OCI-LY1 (cell line): ENCODE measurements around the gene NFIX.

Experiments
- H2AFZ ChIP-seq: fragments of 200-600 bp; sonication (generic), shearing (Covaris generic); 2 replicates; pipeline ENCODE4 v1.6.0; 2014; ENCODE audit warnings: antibody characterized with exemption, mild to moderate bottlenecking, low read length
- H3F3A ChIP-seq: fragments of 200-600 bp; sonication (generic), shearing (Covaris generic); 2 replicates; pipeline ENCODE4 v1.6.0; 2014; ENCODE audit warnings: mild to moderate bottlenecking, antibody characterized with exemption, low read length, moderate library complexity; ENCODE audit not compliant: insufficient read depth
- H3K27ac ChIP-seq: fragments of 200-600 bp; sonication (generic); 2 replicates; pipeline ENCODE4 v1.5.1; 2014; ENCODE audit warnings: low read length, mixed run types, mild to moderate bottlenecking, low read depth; ENCODE audit not compliant: poor library complexity, severe bottlenecking
- H3K27me3 ChIP-seq: fragments of 200-600 bp; sonication (generic); 2 replicates; pipeline ENCODE4 v1.6.0; 2014; ENCODE audit warnings: antibody characterized with exemption, mild to moderate bottlenecking, low read length, moderate library complexity; ENCODE audit not compliant: insufficient read depth
- H3K36me3 ChIP-seq: fragments of 200-600 bp; sonication (generic); 2 replicates; pipeline ENCODE4 v1.6.1; 2014; ENCODE audit warnings: mild to moderate bottlenecking, antibody characterized with exemption, low read length, moderate library complexity, mixed read lengths; ENCODE audit not compliant: insufficient read depth
- H3K4me1 ChIP-seq: fragments of 200-600 bp; sonication (generic); 2 replicates; pipeline ENCODE4 v1.5.1; 2014; ENCODE audit warnings: mild to moderate bottlenecking, low read length, moderate library complexity; ENCODE audit not compliant: insufficient read depth, severe bottlenecking
- H3K4me2 ChIP-seq: fragments of 200-600 bp; sonication (generic), shearing (Covaris generic); 2 replicates; pipeline ENCODE4 v1.6.1; 2014; ENCODE audit warnings: low read length
- H3K4me3 ChIP-seq: fragments of 200-600 bp; sonication (generic); 2 replicates; pipeline ENCODE4 v1.5.1; 2014; ENCODE audit warnings: low read length, low read depth, mild to moderate bottlenecking, mixed read lengths; ENCODE audit not compliant: poor library complexity, severe bottlenecking
- H3K79me2 ChIP-seq: fragments of 200-600 bp; shearing (Covaris generic); 2 replicates; pipeline ENCODE4 v1.6.1; 2016; ENCODE audit warnings: mixed run types, low read length, mixed read lengths; ENCODE audit not compliant: insufficient read depth
- H3K9ac ChIP-seq: fragments of 200-600 bp; sonication (generic), shearing (Covaris generic); 2 replicates; pipeline ENCODE4 v1.6.1; 2014; ENCODE audit warnings: mild to moderate bottlenecking, low read length, mixed read lengths
- H3K9me2 ChIP-seq: fragments of 200-600 bp; sonication (generic), shearing (Covaris generic); 2 replicates; pipeline ENCODE4 v1.6.1; 2014; ENCODE audit warnings: low read depth, mild to moderate bottlenecking, low read length, mixed read lengths
- H3K9me3 ChIP-seq: fragments of 200-600 bp; shearing (Covaris generic); 2 replicates; pipeline ENCODE4 v1.6.1; 2014; ENCODE audit warnings: low read length, mixed read lengths
- H4K20me1 ChIP-seq: fragments of 200-600 bp; sonication (generic), shearing (Covaris generic); 2 replicates; pipeline ENCODE4 v1.6.0; 2016; ENCODE audit warnings: mild to moderate bottlenecking, low read length; ENCODE audit not compliant: insufficient read depth
- CTCF ChIP-seq: fragments of 200-600 bp; sonication (generic), shearing (Covaris generic); IDR thresholded peaks from 2 replicates; pipeline ENCODE4 v1.5.1; 2017; ENCODE audit warnings: mild to moderate bottlenecking, antibody characterized with exemption, low read length, moderate library complexity, mixed read lengths
- EZH2 ChIP-seq: fragments of 200-600 bp; sonication (generic), shearing (Covaris generic); IDR thresholded peaks from 2 replicates; pipeline ENCODE4 v1.8.0; 2017; ENCODE audit warnings: borderline replicate concordance, mixed run types, mild to moderate bottlenecking, antibody characterized with exemption, low read length, moderate library complexity, mixed read lengths

Gene NFIX

GRCh38 chr19:13019332-13019731 lies 24.1 kb downstream of the NFIX start:
- H4K20me1 ChIP-seq, result no peaks in the 10 kb centered on the region
- no peak for TF ChIP-seq EZH2
- TF ChIP-seq CTCF, result no peak
- no peaks in the 10 kb centered on the region for H3K9me2 ChIP-seq
- no peaks in the 10 kb centered on the region for H3F3A ChIP-seq
- H3K9me3 ChIP-seq, result no peaks in the 10 kb centered on the region
- H3K27me3 ChIP-seq, result peaks cover 5% of the 10 kb centered on the region; the same call in 1 of the 2 replicates
- no peaks in the 10 kb centered on the region for H3K36me3 ChIP-seq
- H3K9ac ChIP-seq, result no peak overlapping the region
- H3K4me1 ChIP-seq, result no peaks in the 10 kb centered on the region
- H3K27ac ChIP-seq, result no peak overlapping the region
- no peak overlapping the region for H3K4me3 ChIP-seq
- H2AFZ ChIP-seq, result no peak overlapping the region
- H3K4me2 ChIP-seq, result no peak overlapping the region
- H3K79me2 ChIP-seq, result no peaks in the 10 kb centered on the region

GRCh38 chr19:13020002-13020414 lies 24.7 kb downstream of the NFIX start:
- Histone ChIP-seq H3K4me2 (no peak overlapping the region), H3K9me2 (no peaks in the 10 kb centered on the region), H3K9ac (no peak overlapping the region), H3K27ac (no peak overlapping the region), H4K20me1 (no peaks in the 10 kb centered on the region), H3K9me3 (no peaks in the 10 kb centered on the region), H2AFZ (no peak overlapping the region), H3K79me2 (no peaks in the 10 kb centered on the region), H3K4me1 (no peaks in the 10 kb centered on the region), H3K36me3 (no peaks in the 10 kb centered on the region), H3K4me3 (no peak overlapping the region), H3K27me3 (peaks cover 5% of the 10 kb centered on the region; the same call in 1 of the 2 replicates), H3F3A (no peaks in the 10 kb centered on the region)
- TF ChIP-seq CTCF (no peak), EZH2 (no peak)

- Histone ChIP-seq H3K9me2 (no peaks in the 10 kb centered on the region), H3K9ac (no peak overlapping the region), H3K4me1 (no peaks in the 10 kb centered on the region), H3K79me2 (no peaks in the 10 kb centered on the region), H4K20me1 (no peaks in the 10 kb centered on the region), H3K9me3 (no peaks in the 10 kb centered on the region), H3K36me3 (no peaks in the 10 kb centered on the region), H3K27ac (no peak overlapping the region), H3K27me3 (peaks cover 5% of the 10 kb centered on the region; the same call in 1 of the 2 replicates), H3F3A (no peaks in the 10 kb centered on the region), H3K4me3 (no peak overlapping the region), H2AFZ (no peak overlapping the region), H3K4me2 (no peak overlapping the region)
- TF ChIP-seq EZH2 (no peak), CTCF (no peak)
These were observed 27.0 kb downstream of the NFIX start for GRCh38 chr19:13022111-13022858.
